ENCODE data around the gene POTEI.
"Not testable (repeated sequence)": the region's sequence is repeated elsewhere in the genome, so short reads cannot be mapped to it uniquely, and the experiment has no call there.

DNA sequence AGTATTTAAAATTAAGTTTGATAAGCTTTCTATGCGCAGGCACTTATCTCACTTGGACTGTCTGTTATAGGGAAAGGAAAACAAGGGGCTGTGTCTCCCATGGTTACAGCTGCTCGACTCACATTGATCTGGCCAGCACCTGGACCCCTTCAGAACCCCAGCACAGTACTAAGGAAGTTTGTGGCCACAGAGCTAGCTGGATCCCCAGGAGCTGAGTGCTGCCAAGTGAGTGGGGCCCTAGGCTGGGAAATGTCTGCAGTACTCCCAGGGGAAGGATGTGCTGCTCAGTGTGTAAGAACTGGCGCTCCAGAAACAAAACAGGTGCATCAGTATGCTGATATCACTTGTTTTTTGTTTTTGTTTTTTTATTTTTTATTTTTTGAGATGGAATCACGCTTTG is 21.1 kb upstream of the POTEI start:
- not testable (repeated sequence) for TF ChIP-seq CTCF (IDR thresholded peaks at IDR 0.05; ENCODE audit: insufficient read depth, low read length); SPI1 (IDR thresholded peaks at IDR 0.05; ENCODE audit: borderline replicate concordance, low read depth)

Measured in HL-60 (cell line).